ENCODE results near the gene PPP1R13L. TPM values are rescaled to one million over a fixed set of nuclear protein-coding genes. Genes with fewer than 3 reads are reported as not detected.

PPP1R13L gene
- 10 to 100 TPM in 1 of 4 donors, 1 to 10 TPM in 3; 5.5 to 15.5 (median 9.3) TPM for total RNA-seq

- WGBS, 2 donors (ENCODE audit: low coverage in 1 of 2) = 0 to 56% methylated on average over 3 to 4 of the region's 46 CpGs
- Histone ChIP-seq H3K27me3 (peaks cover 23% of the 10 kb centered on the region), H3K27ac (peak within 1 kb of the TSS; percentile 69 to 97 (median 93)), H3K4me3 (peak within 1 kb of the TSS; percentile 62 to 77), H3K36me3 (peaks cover 0 to 17% of the 10 kb centered on the region in 2 donors), H3K9me3 (no peaks in the 10 kb centered on the region), H3K4me1 (peaks cover 0 to 57% (median 15%) of the 10 kb centered on the region in 3 donors)
- TF ChIP-seq EP300 (IDR thresholded peaks at IDR 0.05) (no peak), CTCF (IDR thresholded peaks at IDR 0.05) (no peak), POLR2AphosphoS5 (IDR thresholded peaks at IDR 0.05) (no peak), POLR2A (IDR thresholded peaks at IDR 0.05) (no peak)
- peak; percentile 55 for ATAC-seq
Observed at GRCh38 chr19:45404557-45405434, at the start of gene PPP1R13L. TSS of gene PPP1R13L (minus strand) at chr19:45405069. CDS start at chr19:45398318, 6,751 bp downstream.

GRCh38 chr19:45451850-45452387, 47.0 kb upstream of the PPP1R13L start:
- WGBS, 2 donors (ENCODE audit: low coverage in 1 of 2) = 60 to 73% methylated on average over 4 to 8 of the region's 12 CpGs
- H3K27ac ChIP-seq = peak overlapping the region in 3 of 4 donors; percentile 86 to 91 (median 90)
- H3K36me3 ChIP-seq = no peaks in the 10 kb centered on the region
- H3K9me3 ChIP-seq = no peaks in the 10 kb centered on the region
- H3K27me3 ChIP-seq = no peaks in the 10 kb centered on the region
- H3K4me3 ChIP-seq = no peak overlapping the region
- ATAC-seq = no peak
- TF ChIP-seq EP300 (IDR thresholded peaks at IDR 0.05) (no peak), POLR2A (IDR thresholded peaks at IDR 0.05) (no peak), CTCF (IDR thresholded peaks at IDR 0.05) (no peak)
- H3K4me1 ChIP-seq = peaks cover 3 to 58% (median 25%) of the 10 kb centered on the region in 3 donors

GRCh38 chr19:45451131-45451849, 46.4 kb upstream of the PPP1R13L start:
- ATAC-seq = peak; percentile 20
- TF ChIP-seq POLR2AphosphoS5 (IDR thresholded peaks at IDR 0.05) (peak; percentile 28), POLR2A (IDR thresholded peaks at IDR 0.05) (peak in 1 of 2 donors; percentile 3), EP300 (IDR thresholded peaks at IDR 0.05) (no peak)
- peaks cover 3 to 55% (median 24%) of the 10 kb centered on the region in 3 donors for H3K4me1 ChIP-seq

GRCh38 chr19:45450012-45450333, 45.1 kb upstream of the PPP1R13L start:
- TF ChIP-seq CTCF (IDR thresholded peaks at IDR 0.05) = no peak
- Histone ChIP-seq H3K9me3 (no peaks in the 10 kb centered on the region), H3K27ac (peak overlapping the region; percentile 74 to 91 (median 84)), H3K27me3 (no peaks in the 10 kb centered on the region), H3K4me1 (peaks cover 0 to 48% (median 13%) of the 10 kb centered on the region in 3 donors), H3K4me3 (peak overlapping the region; percentile 36 to 71), H3K36me3 (no peaks in the 10 kb centered on the region)
- 21% methylated on average over 5 of the region's 5 CpGs for WGBS, 2 donors (ENCODE audit: low coverage in 1 of 2)
- ATAC-seq = no peak

More at GRCh38 chr19:45451131-45451849, 46.4 kb upstream of the PPP1R13L start:
- WGBS, 2 donors (ENCODE audit: low coverage in 1 of 2) = 8% methylated on average over 10 of the region's 28 CpGs; no CpG with 5 or more reads in 1 of the 2 donors
- Histone ChIP-seq H3K4me3 (peak overlapping the region; percentile 36 to 71), H3K36me3 (no peaks in the 10 kb centered on the region), H3K9me3 (no peaks in the 10 kb centered on the region), H3K27ac (peak overlapping the region; percentile 35 to 91 (median 88)), H3K27me3 (no peaks in the 10 kb centered on the region)

- peak overlapping the region in 2 of 4 donors; percentile 14 to 86 for H3K27ac ChIP-seq
- H3K9me3 ChIP-seq = no peaks in the 10 kb centered on the region
- H3K4me1 ChIP-seq = peaks cover 3 to 50% (median 17%) of the 10 kb centered on the region in 3 donors
- 48 to 70% methylated on average over 4 of the region's 7 CpGs for WGBS, 2 donors (ENCODE audit: low coverage in 1 of 2)
- no peaks in the 10 kb centered on the region for H3K36me3 ChIP-seq
- no peak for ATAC-seq
- no peaks in the 10 kb centered on the region for H3K27me3 ChIP-seq
- H3K4me3 ChIP-seq = no peak overlapping the region
- TF ChIP-seq POLR2A (IDR thresholded peaks at IDR 0.05) (no peak), EP300 (IDR thresholded peaks at IDR 0.05) (no peak)
Observed at GRCh38 chr19:45448887-45449299, 44.0 kb upstream of the PPP1R13L start.

All from gastroesophageal sphincter (tissue), 4 donors.